ENCODE data around the gene BMS1.

- no peak for TF ChIP-seq JUND (IDR thresholded peaks at IDR 0.05; ENCODE audit: low read depth, low read length)
- TF ChIP-seq, protein P1, sequence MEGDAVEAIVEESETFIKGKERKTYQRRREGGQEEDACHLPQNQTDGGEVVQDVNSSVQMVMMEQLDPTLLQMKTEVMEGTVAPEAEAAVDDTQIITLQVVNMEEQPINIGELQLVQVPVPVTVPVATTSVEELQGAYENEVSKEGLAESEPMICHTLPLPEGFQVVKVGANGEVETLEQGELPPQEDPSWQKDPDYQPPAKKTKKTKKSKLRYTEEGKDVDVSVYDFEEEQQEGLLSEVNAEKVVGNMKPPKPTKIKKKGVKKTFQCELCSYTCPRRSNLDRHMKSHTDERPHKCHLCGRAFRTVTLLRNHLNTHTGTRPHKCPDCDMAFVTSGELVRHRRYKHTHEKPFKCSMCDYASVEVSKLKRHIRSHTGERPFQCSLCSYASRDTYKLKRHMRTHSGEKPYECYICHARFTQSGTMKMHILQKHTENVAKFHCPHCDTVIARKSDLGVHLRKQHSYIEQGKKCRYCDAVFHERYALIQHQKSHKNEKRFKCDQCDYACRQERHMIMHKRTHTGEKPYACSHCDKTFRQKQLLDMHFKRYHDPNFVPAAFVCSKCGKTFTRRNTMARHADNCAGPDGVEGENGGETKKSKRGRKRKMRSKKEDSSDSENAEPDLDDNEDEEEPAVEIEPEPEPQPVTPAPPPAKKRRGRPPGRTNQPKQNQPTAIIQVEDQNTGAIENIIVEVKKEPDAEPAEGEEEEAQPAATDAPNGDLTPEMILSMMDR (IDR thresholded peaks at IDR 0.05 in 2 of 3, conservative IDR thresholded peaks at IDR 0.05 in 1 of 3; ENCODE audit: control insufficient read depth in 2 of 3, extremely low read depth in 1 of 3, insufficient read depth in 1 of 3, low read depth in 3 of 3, low read length in 3 of 3) = no peak
- no peak for TF ChIP-seq USF2 (IDR thresholded peaks at IDR 0.05; ENCODE audit: borderline replicate concordance, low read depth, low read length)
- no peak for TF ChIP-seq EZH2 (IDR thresholded peaks at IDR 0.05; ENCODE audit: borderline replicate concordance, control insufficient read depth, low read depth, low read length)
- TF ChIP-seq STAT1 (conservative IDR thresholded peaks at IDR 0.05) = no peak
- TF ChIP-seq MAX (IDR thresholded peaks at IDR 0.05; ENCODE audit: low read depth, low read length) = no peak
- TF ChIP-seq STAT3 (IDR thresholded peaks at IDR 0.05; ENCODE audit: low read depth, low read length) = no peak
- no peak for TF ChIP-seq RFX5 (IDR thresholded peaks at IDR 0.05; ENCODE audit: low read depth, low read length)
These were observed 13.9 kb upstream of the BMS1 start for GRCh38 chr10:42768581-42769152.
